Astrocyte of the spinal cord (primary cell): ENCODE data around the gene REELD1.

Experiments used
- DNase-seq: peaks from one replicate; pipeline ENCODE4 v3.0.0; 2011; ENCODE audit warnings: low read depth, low spot score
- H3K4me3 ChIP-seq: 2 replicates; pipeline ENCODE4 v1.5.1; 2011; ENCODE audit warnings: low read depth, mild to moderate bottlenecking, low read length, moderate library complexity
- in situ Hi-C: cut with HindIII; loops from 2 replicates; pipeline ENCODE4 v1.10.0; 2017; ENCODE audit warnings: low sequenced_read_pairs
- TF ChIP-seq, protein P1 (sequence below): IDR thresholded peaks from 2 replicates; pipeline ENCODE4 v1.5.1; 2012; ENCODE audit warnings: low read depth, mild to moderate bottlenecking, low read length, inconsistent platforms

The REELD1 gene

DNA sequence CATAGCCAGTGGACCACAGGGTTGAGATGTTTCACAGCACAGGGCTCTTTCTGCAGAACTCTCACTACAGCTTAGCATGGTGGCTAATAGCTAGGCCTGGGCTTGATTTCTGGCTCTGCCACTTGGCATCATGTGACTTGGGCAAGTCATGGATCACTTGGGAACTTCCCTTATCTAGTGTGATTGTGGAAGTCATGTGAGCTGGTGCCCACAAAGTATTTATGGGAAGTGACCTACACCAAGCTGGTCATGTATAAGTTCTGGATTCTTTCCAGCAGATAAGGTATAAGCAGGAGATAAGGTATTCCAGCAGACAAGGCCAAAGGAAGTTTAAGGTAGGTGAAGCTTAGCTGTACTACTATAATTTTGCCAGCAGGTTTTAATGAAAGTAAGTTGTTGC lies 61.0 kb downstream of the REELD1 start:
- no peak for DNase-seq
- in situ Hi-C loops, result no loop called here

GRCh38 chr4:146278986-146279385 lies 64.6 kb downstream of the REELD1 start:
- in situ Hi-C loops, result no loop called here
- no peak for DNase-seq

More for the DNA sequence above, 61.0 kb downstream of the REELD1 start:
- TF ChIP-seq, protein P1, sequence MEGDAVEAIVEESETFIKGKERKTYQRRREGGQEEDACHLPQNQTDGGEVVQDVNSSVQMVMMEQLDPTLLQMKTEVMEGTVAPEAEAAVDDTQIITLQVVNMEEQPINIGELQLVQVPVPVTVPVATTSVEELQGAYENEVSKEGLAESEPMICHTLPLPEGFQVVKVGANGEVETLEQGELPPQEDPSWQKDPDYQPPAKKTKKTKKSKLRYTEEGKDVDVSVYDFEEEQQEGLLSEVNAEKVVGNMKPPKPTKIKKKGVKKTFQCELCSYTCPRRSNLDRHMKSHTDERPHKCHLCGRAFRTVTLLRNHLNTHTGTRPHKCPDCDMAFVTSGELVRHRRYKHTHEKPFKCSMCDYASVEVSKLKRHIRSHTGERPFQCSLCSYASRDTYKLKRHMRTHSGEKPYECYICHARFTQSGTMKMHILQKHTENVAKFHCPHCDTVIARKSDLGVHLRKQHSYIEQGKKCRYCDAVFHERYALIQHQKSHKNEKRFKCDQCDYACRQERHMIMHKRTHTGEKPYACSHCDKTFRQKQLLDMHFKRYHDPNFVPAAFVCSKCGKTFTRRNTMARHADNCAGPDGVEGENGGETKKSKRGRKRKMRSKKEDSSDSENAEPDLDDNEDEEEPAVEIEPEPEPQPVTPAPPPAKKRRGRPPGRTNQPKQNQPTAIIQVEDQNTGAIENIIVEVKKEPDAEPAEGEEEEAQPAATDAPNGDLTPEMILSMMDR, result no peak
- no peak overlapping the region for H3K4me3 ChIP-seq

More at GRCh38 chr4:146278986-146279385, 64.6 kb downstream of the REELD1 start:
- no peak overlapping the region for H3K4me3 ChIP-seq
- TF ChIP-seq, protein P1, result no peak
